HG03558 (cell line): ENCODE results near the gene KLHL42.
"Not testable (repeated sequence)": the region's sequence is repeated elsewhere in the genome, so short reads cannot be mapped to it uniquely, and the experiment has no call there.

Experiments
- ATAC-seq: cut with Tn5 transposase; IDR thresholded peaks from one replicate; pipeline ENCODE4 v1.9.1; 2021; ENCODE audit warnings: moderate number of reproducible peaks; ENCODE audit not compliant: unreplicated experiment; ENCODE audit errors: extremely low read depth

KLHL42 gene

GRCh38 chr12:27847293-27847692 lies 67.3 kb downstream of the KLHL42 start:
- ATAC-seq, result not testable (repeated sequence)

GRCh38 chr12:27851311-27851710 lies 71.3 kb downstream of the KLHL42 start:
- no peak for ATAC-seq

GRCh38 chr12:27852117-27852516 lies 72.1 kb downstream of the KLHL42 start:
- ATAC-seq, result no peak
